Measurements from ENCODE around the gene CPNE6. TPM values are rescaled to one million over a fixed set of nuclear protein-coding genes. Genes with fewer than 3 reads are reported as not detected.

The CPNE6 gene
- total RNA-seq, 2 donors from 2014 or later, result not detected

- Histone ChIP-seq H3K4me1 (peaks cover 33% of the 10 kb centered on the region), H3K9me3 (no peaks in the 10 kb centered on the region), H3K27me3 (no peaks in the 10 kb centered on the region), H3K27ac (no peak overlapping the region), H3K4me3 (no peak overlapping the region), H3K36me3 (replicated peaks in 1 of 2; ENCODE audit: insufficient read depth in 1 of 2, low read depth in 2 of 2) (no peaks in the 10 kb centered on the region)
- WGBS, 2 donors, result 65 to 73% methylated on average over 6 of the region's 6 CpGs
- ATAC-seq, result no peak
- intact Hi-C loops (cut with DNase I), result no loop called here
- no peak for DNase-seq
- TF ChIP-seq CTCF (IDR thresholded peaks at IDR 0.05), result no peak
Observed at GRCh38 chr14:24089890-24090289, 18.5 kb downstream of the CPNE6 start.

DNA sequence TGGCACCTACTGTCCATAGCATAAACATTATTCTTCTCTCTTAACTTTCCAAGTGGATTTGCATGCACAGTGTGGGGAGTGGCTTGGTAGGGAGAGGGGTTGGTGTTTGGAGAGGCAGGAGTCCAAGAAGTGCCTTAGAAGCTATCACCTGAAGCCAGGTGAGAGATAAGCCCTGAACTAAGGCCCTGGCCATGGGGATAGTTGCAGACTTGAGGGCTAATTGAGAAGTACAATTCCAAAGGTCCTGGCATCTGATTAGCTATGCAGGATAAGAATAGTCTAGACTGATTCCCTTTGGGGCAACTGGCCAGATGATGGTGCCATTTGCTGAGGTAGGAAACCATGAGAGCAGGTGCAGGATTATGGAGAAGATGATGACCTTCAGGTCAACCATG lies 20.7 kb downstream of the CPNE6 start:
- no peaks in the 10 kb centered on the region for H3K36me3 ChIP-seq (replicated peaks in 1 of 2; ENCODE audit: insufficient read depth in 1 of 2, low read depth in 2 of 2)
- no peaks in the 10 kb centered on the region for H3K27me3 ChIP-seq
- DNase-seq (peak; percentile 48 to 78 (median 72)), ATAC-seq (no peak)
- TF ChIP-seq CTCF (IDR thresholded peaks at IDR 0.05) (no peak), POLR2A (IDR thresholded peaks at IDR 0.05) (no peak)
- no peak overlapping the region for H3K4me3 ChIP-seq
- H3K27ac ChIP-seq, result peak overlapping the region in 3 of 4 donors; percentile 7 to 97 (median 94)
- intact Hi-C loops (cut with DNase I), result no loop called here
- H3K9me3 ChIP-seq, result no peaks in the 10 kb centered on the region
- peaks cover 51% of the 10 kb centered on the region for H3K4me1 ChIP-seq

- intact Hi-C loops (cut with DNase I), result no loop called here
- 79 to 90% methylated on average over 4 of the region's 4 CpGs for WGBS, 2 donors
- Histone ChIP-seq H3K4me3 (no peak overlapping the region), H3K27ac (peak overlapping the region; percentile 7 to 97 (median 93)), H3K9me3 (no peaks in the 10 kb centered on the region), H3K27me3 (no peaks in the 10 kb centered on the region), H3K36me3 (replicated peaks in 1 of 2; ENCODE audit: insufficient read depth in 1 of 2, low read depth in 2 of 2) (no peaks in the 10 kb centered on the region), H3K4me1 (peaks cover 51% of the 10 kb centered on the region)
- TF ChIP-seq POLR2A (IDR thresholded peaks at IDR 0.05) (no peak), CTCF (IDR thresholded peaks at IDR 0.05) (no peak)
- ATAC-seq (no peak), DNase-seq (no peak)
Observed at GRCh38 chr14:24092505-24093206, 21.3 kb downstream of the CPNE6 start.

DNA sequence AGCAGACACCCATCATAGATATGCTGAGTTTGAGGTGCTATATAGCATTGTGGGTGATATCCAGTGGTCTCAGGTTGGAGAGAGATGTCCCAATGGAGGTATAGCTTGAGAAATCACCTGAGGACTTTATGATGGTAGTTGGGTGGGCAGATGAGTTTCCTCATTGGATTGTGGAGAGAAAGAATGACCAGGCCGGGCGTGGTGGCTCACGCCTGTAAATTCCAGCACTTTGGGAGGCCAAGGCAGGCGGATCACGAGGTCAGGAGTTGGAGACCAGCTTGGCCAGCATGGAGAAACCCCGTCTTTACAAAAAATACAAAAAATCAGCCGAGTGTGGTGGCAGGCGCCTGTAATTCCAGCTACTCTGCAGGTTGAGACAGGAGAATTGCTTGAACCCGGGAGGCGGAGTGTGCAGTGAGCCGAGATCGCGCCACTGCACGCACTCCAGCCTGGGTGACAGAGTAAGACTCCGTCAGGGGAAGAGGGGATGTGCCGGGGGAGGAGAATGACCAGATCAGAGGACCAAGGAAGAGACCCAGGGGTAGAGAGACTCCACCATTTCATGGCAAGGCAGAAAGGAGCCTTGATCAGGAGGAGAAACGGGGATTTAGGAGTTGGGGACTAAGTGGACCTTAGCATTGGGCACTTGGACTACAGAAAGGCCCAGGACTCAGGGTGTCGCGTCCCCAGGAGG lies 22.0 kb downstream of the CPNE6 start:
- Histone ChIP-seq H3K27ac (peak overlapping the region; percentile 92 to 98 (median 96)), H3K27me3 (no peaks in the 10 kb centered on the region), H3K36me3 (replicated peaks in 1 of 2; ENCODE audit: insufficient read depth in 1 of 2, low read depth in 2 of 2) (no peaks in the 10 kb centered on the region), H3K4me1 (peaks cover 56% of the 10 kb centered on the region), H3K9me3 (no peaks in the 10 kb centered on the region), H3K4me3 (no peak overlapping the region)
- TF ChIP-seq POLR2A (IDR thresholded peaks at IDR 0.05) (no peak), CTCF (IDR thresholded peaks at IDR 0.05) (peak in 1 of 7 experiments; percentile 6)
- intact Hi-C loops (cut with DNase I), result no loop called here
- no peak for DNase-seq
- no peak for ATAC-seq
- 77 to 81% methylated on average over 19 of the region's 19 CpGs for WGBS, 2 donors
